IPS-18a (cell line): ENCODE measurements around the gene LAMB4.

Source experiments
- H3K27ac ChIP-seq: one replicate; pipeline ENCODE4 v1.5.1; 2013; ENCODE audit warnings: low read length
- H3K27me3 ChIP-seq: one replicate; pipeline ENCODE4 v1.6.1; 2013; ENCODE audit warnings: mild to moderate bottlenecking, low read length; ENCODE audit not compliant: control insufficient read depth, insufficient read depth
- H3K36me3 ChIP-seq: one replicate; pipeline ENCODE4 v1.6.1; 2013; ENCODE audit warnings: low read depth, low read length; ENCODE audit not compliant: control insufficient read depth
- H3K4me1 ChIP-seq: one replicate; pipeline ENCODE4 v1.6.1; 2013; ENCODE audit warnings: low read depth, low read length; ENCODE audit not compliant: control insufficient read depth
- H3K4me3 ChIP-seq: one replicate; pipeline ENCODE4 v1.5.1; 2013; ENCODE audit warnings: low read length
- H3K9ac ChIP-seq: one replicate; pipeline ENCODE4 v1.6.1; 2013; ENCODE audit warnings: mild to moderate bottlenecking, low read length, moderate library complexity
- H3K9me3 ChIP-seq: one replicate; pipeline ENCODE4 v1.6.1; 2013; ENCODE audit warnings: low read depth, low read length; ENCODE audit not compliant: control insufficient read depth

Gene LAMB4

GRCh38 chr7:108073305-108074070 is 56.7 kb downstream of the LAMB4 start:
- Histone ChIP-seq H3K4me1 (no peaks in the 10 kb centered on the region), H3K9me3 (no peaks in the 10 kb centered on the region), H3K4me3 (no peak overlapping the region), H3K27ac (no peak overlapping the region), H3K9ac (no peak overlapping the region), H3K36me3 (no peaks in the 10 kb centered on the region), H3K27me3 (no peaks in the 10 kb centered on the region)

GRCh38 chr7:108072739-108073138 is 57.4 kb downstream of the LAMB4 start:
- Histone ChIP-seq H3K27ac (no peak overlapping the region), H3K4me3 (no peak overlapping the region), H3K27me3 (no peaks in the 10 kb centered on the region), H3K4me1 (no peaks in the 10 kb centered on the region), H3K9ac (no peak overlapping the region), H3K9me3 (no peaks in the 10 kb centered on the region), H3K36me3 (no peaks in the 10 kb centered on the region)

- Histone ChIP-seq H3K27ac (no peak overlapping the region), H3K4me3 (no peak overlapping the region), H3K27me3 (no peaks in the 10 kb centered on the region), H3K9ac (no peak overlapping the region), H3K9me3 (no peaks in the 10 kb centered on the region), H3K4me1 (no peaks in the 10 kb centered on the region), H3K36me3 (no peaks in the 10 kb centered on the region)
Measured at GRCh38 chr7:108072116-108072515, 58.0 kb downstream of the LAMB4 start.

GRCh38 chr7:108071551-108071950 is 58.6 kb downstream of the LAMB4 start:
- no peaks in the 10 kb centered on the region for H3K4me1 ChIP-seq
- no peaks in the 10 kb centered on the region for H3K9me3 ChIP-seq
- no peak overlapping the region for H3K27ac ChIP-seq
- no peak overlapping the region for H3K9ac ChIP-seq
- H3K4me3 ChIP-seq, result no peak overlapping the region
- H3K36me3 ChIP-seq, result no peaks in the 10 kb centered on the region
- no peaks in the 10 kb centered on the region for H3K27me3 ChIP-seq

- Histone ChIP-seq H3K27me3 (no peaks in the 10 kb centered on the region), H3K9ac (no peak overlapping the region), H3K9me3 (no peaks in the 10 kb centered on the region), H3K4me1 (no peaks in the 10 kb centered on the region), H3K36me3 (no peaks in the 10 kb centered on the region), H3K4me3 (no peak overlapping the region), H3K27ac (no peak overlapping the region)
Measured at GRCh38 chr7:108069646-108070045, 60.5 kb downstream of the LAMB4 start.

GRCh38 chr7:108067844-108068243 is 62.3 kb downstream of the LAMB4 start:
- no peak overlapping the region for H3K9ac ChIP-seq
- H3K27ac ChIP-seq, result no peak overlapping the region
- peaks cover 4% of the 10 kb centered on the region for H3K4me1 ChIP-seq
- no peaks in the 10 kb centered on the region for H3K27me3 ChIP-seq
- H3K4me3 ChIP-seq, result no peak overlapping the region
- H3K9me3 ChIP-seq, result no peaks in the 10 kb centered on the region
- no peaks in the 10 kb centered on the region for H3K36me3 ChIP-seq

GRCh38 chr7:108066486-108066885 is 63.7 kb downstream of the LAMB4 start:
- H3K27ac ChIP-seq, result no peak overlapping the region

GRCh38 chr7:108063520-108063933 is 66.6 kb downstream of the LAMB4 start:
- Histone ChIP-seq H3K36me3 (no peaks in the 10 kb centered on the region), H3K4me1 (peaks cover 4% of the 10 kb centered on the region), H3K9ac (no peak overlapping the region), H3K27ac (no peak overlapping the region), H3K4me3 (no peak overlapping the region), H3K9me3 (no peaks in the 10 kb centered on the region), H3K27me3 (no peaks in the 10 kb centered on the region)

More at GRCh38 chr7:108066486-108066885, 63.7 kb downstream of the LAMB4 start:
- no peaks in the 10 kb centered on the region for H3K27me3 ChIP-seq
- no peak overlapping the region for H3K4me3 ChIP-seq
- H3K36me3 ChIP-seq, result no peaks in the 10 kb centered on the region
- H3K9ac ChIP-seq, result no peak overlapping the region
- H3K4me1 ChIP-seq, result peaks cover 4% of the 10 kb centered on the region
- H3K9me3 ChIP-seq, result no peaks in the 10 kb centered on the region

- H3K9me3 ChIP-seq, result no peaks in the 10 kb centered on the region
- no peaks in the 10 kb centered on the region for H3K27me3 ChIP-seq
- no peak overlapping the region for H3K27ac ChIP-seq
- H3K9ac ChIP-seq, result no peak overlapping the region
- peaks cover 4% of the 10 kb centered on the region for H3K4me1 ChIP-seq
- H3K36me3 ChIP-seq, result no peaks in the 10 kb centered on the region
- H3K4me3 ChIP-seq, result no peak overlapping the region
Measured at GRCh38 chr7:108062250-108063014, 67.7 kb downstream of the LAMB4 start.

GRCh38 chr7:108059526-108059925 is 70.6 kb downstream of the LAMB4 start:
- Histone ChIP-seq H3K27ac (no peak overlapping the region), H3K4me1 (peaks cover 4% of the 10 kb centered on the region), H3K9me3 (no peaks in the 10 kb centered on the region), H3K36me3 (no peaks in the 10 kb centered on the region), H3K9ac (no peak overlapping the region), H3K4me3 (no peak overlapping the region), H3K27me3 (no peaks in the 10 kb centered on the region)

- no peak overlapping the region for H3K4me3 ChIP-seq
- no peaks in the 10 kb centered on the region for H3K36me3 ChIP-seq
- H3K4me1 ChIP-seq, result no peaks in the 10 kb centered on the region
- H3K9ac ChIP-seq, result no peak overlapping the region
- H3K27me3 ChIP-seq, result no peaks in the 10 kb centered on the region
- no peak overlapping the region for H3K27ac ChIP-seq
- no peaks in the 10 kb centered on the region for H3K9me3 ChIP-seq
Measured at GRCh38 chr7:108057951-108058481, 72.1 kb downstream of the LAMB4 start.
